ENCODE data around the gene DNMT3A.
A peak's percentile ranks its signal among the peaks of the same experiment; 100 is the strongest.

Gene DNMT3A

GRCh38 chr2:25297738-25298137, 44.0 kb downstream of the DNMT3A start:
- no peak for TF ChIP-seq FOXP2 (optimal IDR thresholded peaks at IDR 0.05; ENCODE audit: borderline replicate concordance, extremely low read depth, extremely low read length, insufficient read depth)
- no peak for TF ChIP-seq POLR2AphosphoS5 (IDR thresholded peaks at IDR 0.05; ENCODE audit: low read depth, low read length)

- TF ChIP-seq SIN3A (IDR thresholded peaks at IDR 0.05; ENCODE audit: borderline replicate concordance, insufficient read depth, low read length) (no peak), REST (IDR thresholded peaks at IDR 0.05; ENCODE audit: insufficient read depth in 1 of 2, low read depth in 2 of 2, low read length in 2 of 2) (no peak), POLR2AphosphoS5 (IDR thresholded peaks at IDR 0.05; ENCODE audit: low read depth, low read length) (no peak), TAF1 (IDR thresholded peaks at IDR 0.05; ENCODE audit: borderline replicate concordance, insufficient read depth, low read length) (no peak), FOXP2 (optimal IDR thresholded peaks at IDR 0.05; ENCODE audit: borderline replicate concordance, extremely low read depth, extremely low read length, insufficient read depth) (no peak)
These were observed 46.1 kb downstream of the DNMT3A start for GRCh38 chr2:25295621-25296020.

GRCh38 chr2:25294573-25295462, 46.9 kb downstream of the DNMT3A start:
- TF ChIP-seq FOXP2 (optimal IDR thresholded peaks at IDR 0.05; ENCODE audit: borderline replicate concordance, extremely low read depth, extremely low read length, insufficient read depth) (peak; percentile 93), TAF1 (IDR thresholded peaks at IDR 0.05; ENCODE audit: borderline replicate concordance, insufficient read depth, low read length) (no peak), POLR2AphosphoS5 (IDR thresholded peaks at IDR 0.05; ENCODE audit: low read depth, low read length) (peak; percentile 77), SIN3A (IDR thresholded peaks at IDR 0.05; ENCODE audit: borderline replicate concordance, insufficient read depth, low read length) (no peak)

- TF ChIP-seq POLR2AphosphoS5 (IDR thresholded peaks at IDR 0.05; ENCODE audit: low read depth, low read length): no peak
- no peak for TF ChIP-seq REST (IDR thresholded peaks at IDR 0.05; ENCODE audit: insufficient read depth in 1 of 2, low read depth in 2 of 2, low read length in 2 of 2)
- TF ChIP-seq FOXP2 (optimal IDR thresholded peaks at IDR 0.05; ENCODE audit: borderline replicate concordance, extremely low read depth, extremely low read length, insufficient read depth): no peak
These were observed 47.7 kb downstream of the DNMT3A start for GRCh38 chr2:25293958-25294562.

GRCh38 chr2:25293145-25293544, 48.6 kb downstream of the DNMT3A start:
- TF ChIP-seq TAF1 (IDR thresholded peaks at IDR 0.05; ENCODE audit: borderline replicate concordance, insufficient read depth, low read length): no peak
- TF ChIP-seq POLR2AphosphoS5 (IDR thresholded peaks at IDR 0.05; ENCODE audit: low read depth, low read length): no peak
- no peak for TF ChIP-seq SIN3A (IDR thresholded peaks at IDR 0.05; ENCODE audit: borderline replicate concordance, insufficient read depth, low read length)
- TF ChIP-seq REST (IDR thresholded peaks at IDR 0.05; ENCODE audit: insufficient read depth in 1 of 2, low read depth in 2 of 2, low read length in 2 of 2): no peak
- TF ChIP-seq FOXP2 (optimal IDR thresholded peaks at IDR 0.05; ENCODE audit: borderline replicate concordance, extremely low read depth, extremely low read length, insufficient read depth): no peak

GRCh38 chr2:25292408-25292807, 49.3 kb downstream of the DNMT3A start:
- TF ChIP-seq REST (IDR thresholded peaks at IDR 0.05; ENCODE audit: insufficient read depth in 1 of 2, low read depth in 2 of 2, low read length in 2 of 2) (no peak), TAF1 (IDR thresholded peaks at IDR 0.05; ENCODE audit: borderline replicate concordance, insufficient read depth, low read length) (no peak), FOXP2 (optimal IDR thresholded peaks at IDR 0.05; ENCODE audit: borderline replicate concordance, extremely low read depth, extremely low read length, insufficient read depth) (no peak), SIN3A (IDR thresholded peaks at IDR 0.05; ENCODE audit: borderline replicate concordance, insufficient read depth, low read length) (no peak), POLR2AphosphoS5 (IDR thresholded peaks at IDR 0.05; ENCODE audit: low read depth, low read length) (no peak)
